NB4 (cell line): ENCODE measurements around the gene FYCO1.

Source experiments
- DNase-seq: peaks from one replicate; pipeline ENCODE4 v3.0.0; 2010; ENCODE audit warnings: low read depth
- H3K4me3 ChIP-seq: one replicate; pipeline ENCODE4 v1.5.1; 2011; ENCODE audit warnings: mild to moderate bottlenecking, low read depth, low read length, moderate library complexity
- MYC ChIP-seq: IDR thresholded peaks from 2 replicates; pipeline ENCODE4 v1.6.1; 2011; ENCODE audit warnings: low read depth, low read length
- POLR2A ChIP-seq: IDR thresholded peaks from 2 replicates; pipeline ENCODE4 v1.6.1; 2011; ENCODE audit warnings: mild to moderate bottlenecking; ENCODE audit not compliant: insufficient read length; ENCODE audit errors: extremely low read depth
- TF ChIP-seq, protein P1 (sequence below): IDR thresholded peaks from one replicate; pipeline ENCODE4 v1.5.1; 2012; ENCODE audit warnings: low read depth, low read length
- TF ChIP-seq, protein P2 (sequence below): IDR thresholded peaks from 2 replicates; pipeline ENCODE4 v1.6.1; 2011; ENCODE audit warnings: low read depth, low read length

The FYCO1 gene

DNA sequence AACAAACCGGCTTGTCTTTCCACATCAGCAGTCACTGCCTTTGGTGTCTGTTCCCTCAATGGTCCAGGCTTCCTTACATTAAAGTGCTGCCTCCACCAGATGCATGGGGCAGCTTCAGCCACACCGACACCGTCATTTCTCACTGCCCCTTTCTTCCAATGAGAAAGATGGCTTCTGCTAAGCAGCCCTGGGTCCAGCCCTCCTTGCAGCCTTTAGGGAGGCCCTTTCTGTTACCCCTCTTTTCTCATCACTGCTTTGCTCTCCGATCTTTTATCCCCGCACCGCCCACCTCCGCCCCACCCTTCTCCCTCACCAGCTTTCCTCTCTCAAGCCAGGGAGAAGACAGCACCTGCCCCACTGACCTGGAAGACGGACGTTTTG, 80.6 kb downstream of the FYCO1 start:
- DNase-seq, result no peak
- H3K4me3 ChIP-seq, result no peak overlapping the region
- TF ChIP-seq, protein P1, sequence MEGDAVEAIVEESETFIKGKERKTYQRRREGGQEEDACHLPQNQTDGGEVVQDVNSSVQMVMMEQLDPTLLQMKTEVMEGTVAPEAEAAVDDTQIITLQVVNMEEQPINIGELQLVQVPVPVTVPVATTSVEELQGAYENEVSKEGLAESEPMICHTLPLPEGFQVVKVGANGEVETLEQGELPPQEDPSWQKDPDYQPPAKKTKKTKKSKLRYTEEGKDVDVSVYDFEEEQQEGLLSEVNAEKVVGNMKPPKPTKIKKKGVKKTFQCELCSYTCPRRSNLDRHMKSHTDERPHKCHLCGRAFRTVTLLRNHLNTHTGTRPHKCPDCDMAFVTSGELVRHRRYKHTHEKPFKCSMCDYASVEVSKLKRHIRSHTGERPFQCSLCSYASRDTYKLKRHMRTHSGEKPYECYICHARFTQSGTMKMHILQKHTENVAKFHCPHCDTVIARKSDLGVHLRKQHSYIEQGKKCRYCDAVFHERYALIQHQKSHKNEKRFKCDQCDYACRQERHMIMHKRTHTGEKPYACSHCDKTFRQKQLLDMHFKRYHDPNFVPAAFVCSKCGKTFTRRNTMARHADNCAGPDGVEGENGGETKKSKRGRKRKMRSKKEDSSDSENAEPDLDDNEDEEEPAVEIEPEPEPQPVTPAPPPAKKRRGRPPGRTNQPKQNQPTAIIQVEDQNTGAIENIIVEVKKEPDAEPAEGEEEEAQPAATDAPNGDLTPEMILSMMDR, result no peak
- TF ChIP-seq, protein P2, sequence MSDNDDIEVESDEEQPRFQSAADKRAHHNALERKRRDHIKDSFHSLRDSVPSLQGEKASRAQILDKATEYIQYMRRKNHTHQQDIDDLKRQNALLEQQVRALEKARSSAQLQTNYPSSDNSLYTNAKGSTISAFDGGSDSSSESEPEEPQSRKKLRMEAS, result no peak
- no peak for TF ChIP-seq MYC
- no peak for TF ChIP-seq POLR2A

DNA sequence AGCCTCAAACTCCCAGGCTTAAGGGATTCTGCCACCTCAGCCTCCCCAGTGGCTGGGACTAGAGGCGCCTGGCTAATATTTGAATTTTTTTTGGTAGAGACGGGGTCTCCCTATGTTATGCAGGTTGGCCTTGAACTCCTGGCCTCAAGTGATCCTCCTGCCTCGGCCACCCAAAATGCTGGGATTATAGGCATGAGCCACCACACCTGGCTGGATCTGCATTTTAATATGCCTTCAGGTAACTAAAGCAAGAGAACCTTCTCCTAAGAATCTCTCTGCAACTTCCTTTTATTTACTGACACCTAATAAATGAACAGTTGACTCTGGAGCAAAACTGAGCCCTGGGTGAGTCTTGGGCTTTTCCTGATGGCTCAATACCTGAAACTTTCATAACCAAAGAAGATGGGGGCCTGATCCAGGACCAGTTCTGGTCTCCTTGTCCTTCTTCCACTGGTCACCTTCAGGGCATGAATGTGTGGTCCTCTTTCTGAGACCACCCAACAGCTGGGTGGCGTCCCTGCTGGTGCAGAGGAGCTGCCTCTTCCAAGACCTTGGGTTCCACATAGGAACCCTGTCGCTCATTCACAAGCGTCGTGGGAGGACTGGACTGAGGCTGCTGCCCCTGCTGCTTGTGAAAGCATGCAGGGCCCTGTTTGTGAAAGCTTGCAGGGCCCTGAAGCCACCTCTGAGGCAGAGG, 81.1 kb downstream of the FYCO1 start:
- TF ChIP-seq POLR2A (no peak), MYC (no peak)
- TF ChIP-seq, protein P2, result no peak
- TF ChIP-seq, protein P1, result no peak
- peak; percentile 20 for DNase-seq
- H3K4me3 ChIP-seq, result no peak overlapping the region

DNA sequence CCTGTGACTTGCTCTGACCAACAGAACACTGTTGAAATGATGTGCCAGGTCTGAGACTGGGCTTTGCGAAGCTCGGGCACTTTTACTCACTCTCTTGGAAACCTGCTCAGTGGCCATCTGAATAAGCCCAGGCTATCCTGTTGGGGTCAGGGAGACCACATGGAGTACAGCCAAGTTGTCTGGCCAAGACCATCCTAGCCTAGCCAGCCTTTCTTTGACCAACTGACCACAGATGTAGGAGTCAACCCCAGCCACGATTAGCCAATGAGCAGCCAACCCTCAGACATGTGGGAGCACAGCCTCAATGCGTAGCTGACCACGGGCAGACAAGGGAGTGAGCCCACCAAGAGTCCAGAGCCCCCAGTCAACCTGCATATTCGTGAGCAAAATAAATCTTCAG, 83.2 kb downstream of the FYCO1 start:
- TF ChIP-seq, protein P2, result no peak
- TF ChIP-seq, protein P1, result no peak
- TF ChIP-seq MYC, result no peak
- H3K4me3 ChIP-seq, result no peak overlapping the region
- no peak for DNase-seq

DNA sequence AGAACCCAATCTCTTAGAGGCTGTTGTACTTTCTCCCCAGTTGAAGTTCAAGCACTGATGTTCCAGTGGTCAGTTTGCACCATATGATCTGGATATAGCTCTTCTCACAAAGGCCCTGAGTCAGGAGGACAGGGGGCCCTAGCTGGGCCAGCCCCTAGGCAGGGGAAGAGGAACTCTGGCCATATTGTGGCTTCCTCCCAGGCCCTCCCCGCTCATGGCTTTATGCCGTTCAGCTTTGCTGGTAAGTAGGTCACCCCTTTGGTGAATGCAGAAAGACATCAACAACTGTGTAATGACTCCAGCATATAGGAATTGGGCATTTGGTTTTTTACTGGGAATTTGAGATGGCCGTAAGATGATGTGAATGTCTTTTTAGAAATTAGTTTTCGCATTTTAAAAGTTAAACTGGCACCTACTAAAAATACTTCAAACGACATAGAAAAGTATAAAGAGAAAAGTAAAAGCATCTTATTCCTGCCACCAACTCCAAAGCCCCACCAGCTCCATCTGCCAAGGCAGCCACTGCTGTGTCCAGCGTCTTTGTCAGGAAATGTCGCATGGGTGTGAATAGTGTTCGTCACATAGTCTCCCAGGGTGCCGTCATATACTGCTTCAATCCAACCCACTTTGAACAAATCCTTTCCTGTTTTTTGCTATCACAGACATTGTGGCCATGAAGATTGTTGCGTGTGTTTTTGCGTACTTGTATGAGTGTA, 84.0 kb downstream of the FYCO1 start:
- no peak for DNase-seq
- TF ChIP-seq, protein P2, result no peak
- TF ChIP-seq, protein P1, result no peak
- no peak for TF ChIP-seq MYC
- no peak for TF ChIP-seq POLR2A
- no peak overlapping the region for H3K4me3 ChIP-seq

DNA sequence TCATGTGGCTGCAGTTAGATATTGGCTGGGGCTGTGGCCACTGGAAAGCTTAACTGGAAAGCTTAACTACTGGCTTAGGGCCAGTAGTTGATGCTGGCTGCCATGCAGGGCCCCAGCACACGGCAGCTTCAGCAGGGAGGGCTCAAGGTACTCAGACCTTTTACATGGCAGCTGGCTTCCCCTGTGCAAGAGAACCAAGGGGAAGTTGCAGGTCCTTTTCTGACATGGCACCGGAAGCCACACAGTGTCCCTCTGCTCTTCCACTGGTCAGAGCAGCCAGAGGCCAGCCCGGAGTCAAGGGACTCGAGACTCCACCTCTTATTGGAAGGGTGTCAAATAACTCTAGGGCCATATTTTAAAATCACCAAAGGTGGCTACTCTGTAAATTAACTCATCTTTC, 84.7 kb downstream of the FYCO1 start:
- DNase-seq, result no peak
- H3K4me3 ChIP-seq, result no peak overlapping the region
- TF ChIP-seq, protein P1, result no peak
- TF ChIP-seq MYC (no peak), POLR2A (no peak)
- TF ChIP-seq, protein P2, result no peak
